Neural cell (in vitro differentiated cells): Measurements from ENCODE around the gene ZNF594. TPM values are rescaled to one million over a fixed set of nuclear protein-coding genes. Genes with fewer than 3 reads are reported as not detected.
"Not testable (repeated sequence)": the region's sequence is repeated elsewhere in the genome, so short reads cannot be mapped to it uniquely, and the experiment has no call there.

Experiments
- H2AFZ ChIP-seq: fragments of 200-600, 300-800 bp; sonication (generic), shearing (Covaris generic); 2 replicates; pipeline ENCODE4 v1.6.0; 2014; ENCODE audit warnings: low read depth, mild to moderate bottlenecking, antibody characterized with exemption, low read length, moderate library complexity
- H3F3A ChIP-seq: fragments of 200-600 bp; shearing (Covaris generic); 2 replicates; pipeline ENCODE4 v1.6.1; 2016; ENCODE audit warnings: mild to moderate bottlenecking, moderate library complexity, mixed read lengths, antibody characterized with exemption, low read length; ENCODE audit not compliant: insufficient read depth, poor library complexity, severe bottlenecking
- H3K27ac ChIP-seq: fragments of 200-600, 300-800 bp; sonication (generic), shearing (Covaris generic); 2 replicates; pipeline ENCODE4 v1.5.1; 2014; ENCODE audit warnings: mild to moderate bottlenecking, low read length, moderate library complexity
- H3K27me3 ChIP-seq: fragments of 300-800, 200-600 bp; sonication (generic), shearing (Covaris generic); 2 replicates; pipeline ENCODE4 v1.6.0; 2014; ENCODE audit warnings: mild to moderate bottlenecking, low read depth, low read length, moderate library complexity; ENCODE audit not compliant: insufficient read depth
- H3K36me3 ChIP-seq: fragments of 300-800, 200-600 bp; sonication (generic), shearing (Covaris generic); 2 replicates; pipeline ENCODE4 v1.5.1; 2014; ENCODE audit warnings: mild to moderate bottlenecking, antibody characterized with exemption, low read length, moderate library complexity; ENCODE audit not compliant: insufficient read depth
- H3K4me2 ChIP-seq: fragments of 300-800, 200-600 bp; sonication (generic), shearing (Covaris generic); 2 replicates; pipeline ENCODE4 v1.6.0; 2014; ENCODE audit warnings: mild to moderate bottlenecking, low read length
- H3K4me3 ChIP-seq: fragments of 300-800, 200-600 bp; sonication (generic), shearing (Covaris generic); 2 replicates; pipeline ENCODE4 v1.5.1; 2014; ENCODE audit warnings: mild to moderate bottlenecking, low read length, moderate library complexity
- H3K79me2 ChIP-seq: fragments of 200-600 bp; shearing (Covaris generic); replicated peaks from 2 replicates; pipeline ENCODE4 v1.6.0; 2014; ENCODE audit warnings: mild to moderate bottlenecking, low read length, moderate library complexity; ENCODE audit not compliant: insufficient read depth
- H3K9ac ChIP-seq: fragments of 300-800, 200-600 bp; sonication (generic), shearing (Covaris generic); 2 replicates; pipeline ENCODE4 v1.6.1; 2016; ENCODE audit warnings: mild to moderate bottlenecking, low read length, mixed read lengths
- H3K9me2 ChIP-seq: fragments of 200-600 bp; shearing (Covaris generic); 2 replicates; pipeline ENCODE4 v1.6.1; 2016; ENCODE audit warnings: mild to moderate bottlenecking, low read length, mixed read lengths; ENCODE audit not compliant: insufficient read depth
- H3K9me3 ChIP-seq: fragments of 200-600, 300-800 bp; sonication (generic), shearing (Covaris generic); 2 replicates; pipeline ENCODE4 v1.6.1; 2016; ENCODE audit warnings: mild to moderate bottlenecking, mixed run types, low read length, moderate library complexity, mixed read lengths
- H4K20me1 ChIP-seq: fragments of 200-600 bp; shearing (Covaris generic); 2 replicates; pipeline ENCODE4 v1.6.1; 2016; ENCODE audit warnings: mild to moderate bottlenecking, mixed run types; ENCODE audit not compliant: insufficient read depth
- EP300 ChIP-seq: fragments of 450-650 bp; conservative IDR thresholded peaks from 2 replicates; pipeline ENCODE4 v1.6.1; 2014; ENCODE audit warnings: antibody characterized with exemption, mild to moderate bottlenecking, moderate library complexity; ENCODE audit not compliant: poor library complexity, severe bottlenecking
- EZH2 ChIP-seq: fragments of 200-600, 300-800 bp; shearing (Covaris generic), sonication (generic); IDR thresholded peaks from 2 replicates; pipeline ENCODE4 v1.6.1; 2014; ENCODE audit warnings: antibody characterized with exemption, low read length, borderline replicate concordance, mild to moderate bottlenecking; ENCODE audit not compliant: insufficient read depth, poor library complexity, severe bottlenecking
- MXI1 ChIP-seq: fragments of 450-650 bp; conservative IDR thresholded peaks from 2 replicates; pipeline ENCODE4 v1.6.1; 2014; ENCODE audit warnings: antibody characterized with exemption, mild to moderate bottlenecking; ENCODE audit not compliant: poor library complexity, severe bottlenecking
- POLR2AphosphoS5 ChIP-seq: IDR thresholded peaks from 2 replicates; pipeline ENCODE4 v1.6.1; 2012
- RAD21 ChIP-seq: fragments of 450-650 bp; conservative IDR thresholded peaks from 2 replicates; pipeline ENCODE4 v1.6.1; 2014; ENCODE audit warnings: antibody characterized with exemption, mild to moderate bottlenecking, moderate library complexity
- SMC3 ChIP-seq: fragments of 450-650 bp; conservative IDR thresholded peaks from 2 replicates; pipeline ENCODE4 v1.6.1; 2014; ENCODE audit warnings: antibody characterized with exemption, mild to moderate bottlenecking, moderate library complexity; ENCODE audit not compliant: poor library complexity
- TAF1 ChIP-seq: IDR thresholded peaks from 2 replicates; pipeline ENCODE4 v1.6.1; 2012; ENCODE audit warnings: low read depth
- polyA plus RNA-seq: library from polyadenylated mRNA; depleted of rRNA; stranded (reverse); fragments of >200 nt; gene quantifications from 2 replicates; pipeline ENCODE4 v1.2.3, GENCODE V29; 2014
- TF ChIP-seq, protein P1 (sequence below): IDR thresholded peaks from 2 replicates; pipeline ENCODE4 v1.6.1; 2012; ENCODE audit warnings: borderline replicate concordance
- TF ChIP-seq, protein P2 (sequence below): fragments of 450-650 bp; IDR thresholded peaks from 2 replicates; pipeline ENCODE4 v1.5.1; 2014; ENCODE audit warnings: antibody characterized with exemption, mild to moderate bottlenecking, moderate library complexity; ENCODE audit not compliant: poor library complexity, severe bottlenecking

The ZNF594 gene
- polyA plus RNA-seq, 1 donor from 2014 or later, result 28.2 TPM

DNA sequence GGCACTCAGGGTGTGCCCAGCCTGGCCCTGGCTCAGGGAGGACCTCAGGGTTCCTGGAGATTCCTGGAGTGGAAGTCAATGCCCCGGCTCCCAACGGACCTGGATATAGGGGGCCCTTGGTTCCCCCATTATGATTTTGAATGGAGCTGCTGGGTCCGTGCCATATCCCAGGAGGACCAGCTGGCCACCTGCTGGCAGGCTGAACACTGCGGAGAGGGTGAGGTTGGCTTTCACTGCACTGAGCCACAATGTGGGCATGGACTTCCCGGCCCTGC is 52.3 kb downstream of the ZNF594 start:
- no peaks in the 10 kb centered on the region for H3K27me3 ChIP-seq
- H2AFZ ChIP-seq, result no peak overlapping the region
- no peaks in the 10 kb centered on the region for H3F3A ChIP-seq
- no peaks in the 10 kb centered on the region for H3K9me3 ChIP-seq
- no peaks in the 10 kb centered on the region for H3K9me2 ChIP-seq
- H4K20me1 ChIP-seq, result no peaks in the 10 kb centered on the region
- no peaks in the 10 kb centered on the region for H3K36me3 ChIP-seq
- H3K4me3 ChIP-seq, result no peak overlapping the region
- H3K9ac ChIP-seq, result no peak overlapping the region
- H3K27ac ChIP-seq, result no peak overlapping the region
- H3K4me2 ChIP-seq, result no peak overlapping the region
- TF ChIP-seq MXI1 (no peak), EP300 (no peak), POLR2AphosphoS5 (no peak), TAF1 (no peak), EZH2 (no peak), SMC3 (no peak), RAD21 (no peak)
- TF ChIP-seq, protein P1, sequence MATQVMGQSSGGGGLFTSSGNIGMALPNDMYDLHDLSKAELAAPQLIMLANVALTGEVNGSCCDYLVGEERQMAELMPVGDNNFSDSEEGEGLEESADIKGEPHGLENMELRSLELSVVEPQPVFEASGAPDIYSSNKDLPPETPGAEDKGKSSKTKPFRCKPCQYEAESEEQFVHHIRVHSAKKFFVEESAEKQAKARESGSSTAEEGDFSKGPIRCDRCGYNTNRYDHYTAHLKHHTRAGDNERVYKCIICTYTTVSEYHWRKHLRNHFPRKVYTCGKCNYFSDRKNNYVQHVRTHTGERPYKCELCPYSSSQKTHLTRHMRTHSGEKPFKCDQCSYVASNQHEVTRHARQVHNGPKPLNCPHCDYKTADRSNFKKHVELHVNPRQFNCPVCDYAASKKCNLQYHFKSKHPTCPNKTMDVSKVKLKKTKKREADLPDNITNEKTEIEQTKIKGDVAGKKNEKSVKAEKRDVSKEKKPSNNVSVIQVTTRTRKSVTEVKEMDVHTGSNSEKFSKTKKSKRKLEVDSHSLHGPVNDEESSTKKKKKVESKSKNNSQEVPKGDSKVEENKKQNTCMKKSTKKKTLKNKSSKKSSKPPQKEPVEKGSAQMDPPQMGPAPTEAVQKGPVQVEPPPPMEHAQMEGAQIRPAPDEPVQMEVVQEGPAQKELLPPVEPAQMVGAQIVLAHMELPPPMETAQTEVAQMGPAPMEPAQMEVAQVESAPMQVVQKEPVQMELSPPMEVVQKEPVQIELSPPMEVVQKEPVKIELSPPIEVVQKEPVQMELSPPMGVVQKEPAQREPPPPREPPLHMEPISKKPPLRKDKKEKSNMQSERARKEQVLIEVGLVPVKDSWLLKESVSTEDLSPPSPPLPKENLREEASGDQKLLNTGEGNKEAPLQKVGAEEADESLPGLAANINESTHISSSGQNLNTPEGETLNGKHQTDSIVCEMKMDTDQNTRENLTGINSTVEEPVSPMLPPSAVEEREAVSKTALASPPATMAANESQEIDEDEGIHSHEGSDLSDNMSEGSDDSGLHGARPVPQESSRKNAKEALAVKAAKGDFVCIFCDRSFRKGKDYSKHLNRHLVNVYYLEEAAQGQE, result no peak
- TF ChIP-seq, protein P2, sequence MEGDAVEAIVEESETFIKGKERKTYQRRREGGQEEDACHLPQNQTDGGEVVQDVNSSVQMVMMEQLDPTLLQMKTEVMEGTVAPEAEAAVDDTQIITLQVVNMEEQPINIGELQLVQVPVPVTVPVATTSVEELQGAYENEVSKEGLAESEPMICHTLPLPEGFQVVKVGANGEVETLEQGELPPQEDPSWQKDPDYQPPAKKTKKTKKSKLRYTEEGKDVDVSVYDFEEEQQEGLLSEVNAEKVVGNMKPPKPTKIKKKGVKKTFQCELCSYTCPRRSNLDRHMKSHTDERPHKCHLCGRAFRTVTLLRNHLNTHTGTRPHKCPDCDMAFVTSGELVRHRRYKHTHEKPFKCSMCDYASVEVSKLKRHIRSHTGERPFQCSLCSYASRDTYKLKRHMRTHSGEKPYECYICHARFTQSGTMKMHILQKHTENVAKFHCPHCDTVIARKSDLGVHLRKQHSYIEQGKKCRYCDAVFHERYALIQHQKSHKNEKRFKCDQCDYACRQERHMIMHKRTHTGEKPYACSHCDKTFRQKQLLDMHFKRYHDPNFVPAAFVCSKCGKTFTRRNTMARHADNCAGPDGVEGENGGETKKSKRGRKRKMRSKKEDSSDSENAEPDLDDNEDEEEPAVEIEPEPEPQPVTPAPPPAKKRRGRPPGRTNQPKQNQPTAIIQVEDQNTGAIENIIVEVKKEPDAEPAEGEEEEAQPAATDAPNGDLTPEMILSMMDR, result no peak
- H3K79me2 ChIP-seq, result no peaks in the 10 kb centered on the region

DNA sequence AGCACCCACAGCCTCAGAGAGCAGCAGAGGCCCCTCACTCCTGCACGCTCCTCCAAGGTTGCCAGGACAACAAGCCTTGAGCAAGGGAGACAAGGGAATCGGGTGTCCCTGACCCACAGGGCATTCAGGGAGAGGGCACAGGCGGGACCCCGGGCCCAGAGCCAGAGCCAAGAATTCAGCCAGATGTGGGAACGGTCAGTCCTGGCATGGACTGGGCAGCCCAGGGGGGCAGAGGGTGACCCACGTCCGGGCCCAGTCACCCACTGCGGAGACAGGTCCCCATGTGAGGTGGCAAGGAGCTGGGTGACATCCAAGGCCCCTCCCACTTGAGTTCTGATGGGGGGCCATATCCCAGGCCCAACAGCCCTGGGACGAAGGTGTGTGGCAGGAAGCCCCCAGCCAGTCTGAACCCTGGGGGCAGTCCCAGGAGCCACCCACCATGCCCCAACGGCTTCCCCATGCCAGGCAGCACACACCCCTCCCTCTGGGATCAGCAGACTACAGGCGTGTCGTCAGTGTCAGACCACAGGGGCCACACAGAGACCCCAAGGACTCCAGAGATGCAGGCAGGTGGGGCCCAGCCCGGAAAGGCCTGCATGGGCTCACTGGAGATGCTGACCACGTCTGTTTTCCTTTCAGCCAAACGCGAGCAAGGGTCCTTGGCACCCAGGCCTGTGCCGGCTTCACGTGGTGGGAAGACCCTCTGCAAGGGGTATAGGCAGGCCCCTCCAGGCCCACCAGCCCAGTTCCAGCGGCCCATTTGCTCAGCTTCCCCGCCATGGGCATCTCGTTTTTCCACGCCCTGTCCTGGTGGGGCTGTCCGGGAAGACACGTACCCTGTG is 52.8 kb downstream of the ZNF594 start:
- Histone ChIP-seq H3K9me2 (no peaks in the 10 kb centered on the region), H3K4me3 (no peak overlapping the region), H4K20me1 (no peaks in the 10 kb centered on the region), H3K36me3 (no peaks in the 10 kb centered on the region), H3K4me2 (no peak overlapping the region), H3F3A (no peaks in the 10 kb centered on the region), H3K27me3 (no peaks in the 10 kb centered on the region), H3K9me3 (no peaks in the 10 kb centered on the region), H3K27ac (no peak overlapping the region), H3K79me2 (no peaks in the 10 kb centered on the region), H3K9ac (no peak overlapping the region), H2AFZ (no peak overlapping the region)
- no peak for TF ChIP-seq TAF1
- TF ChIP-seq, protein P2, result no peak
- TF ChIP-seq EP300, result no peak
- TF ChIP-seq EZH2, result no peak
- TF ChIP-seq SMC3, result no peak
- no peak for TF ChIP-seq POLR2AphosphoS5
- no peak for TF ChIP-seq RAD21
- TF ChIP-seq, protein P1, result no peak
- no peak for TF ChIP-seq MXI1

DNA sequence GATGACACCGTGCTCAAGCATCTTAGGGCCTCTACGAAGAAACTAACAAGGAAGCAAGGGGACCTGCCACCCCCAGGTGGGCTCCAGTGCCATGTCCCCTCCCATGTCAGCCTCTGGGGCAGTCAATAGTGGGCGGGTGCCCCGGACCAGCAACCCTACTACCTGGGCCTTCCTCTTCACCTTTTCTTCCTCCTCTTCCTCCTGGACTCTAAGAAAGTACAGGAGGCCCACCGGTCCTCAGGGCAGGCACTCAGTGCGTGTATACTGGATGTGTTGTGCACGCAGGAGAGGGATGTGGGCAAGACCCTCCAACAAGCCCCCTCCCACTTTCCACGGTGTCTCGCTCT is 53.5 kb downstream of the ZNF594 start:
- not testable (repeated sequence) for H3K79me2 ChIP-seq, H3K4me2 ChIP-seq, H3K9me2 ChIP-seq, H3K4me3 ChIP-seq, H3F3A ChIP-seq, H3K27ac ChIP-seq, H3K27me3 ChIP-seq, H3K9ac ChIP-seq, H3K36me3 ChIP-seq, H2AFZ ChIP-seq, H4K20me1 ChIP-seq, H3K9me3 ChIP-seq
